DND-41 (cell line): ENCODE data around the gene DCUN1D4.

Experiments
- ATAC-seq: fragments of 200-7000 bp; cut with Tn5 transposase; 3 replicates; pipeline ENCODE4 v1.9.1; 2021; ENCODE audit warnings: low read depth; ENCODE audit not compliant: insufficient read depth
- DNase-seq: peaks from one replicate; pipeline ENCODE4 v3.0.0-alpha.2; 2020
- H2AFZ ChIP-seq: 2 replicates; pipeline ENCODE4 v1.6.0; 2012; ENCODE audit warnings: low read depth, low read length
- H3K27ac ChIP-seq: 2 replicates; pipeline ENCODE4 v1.5.1; 2012; ENCODE audit warnings: low read length, inconsistent platforms
- H3K27me3 ChIP-seq: fragments of 200-600 bp; sonication (generic); 2 replicates; pipeline ENCODE4 v1.6.0; 2012; ENCODE audit warnings: low read length, mild to moderate bottlenecking, inconsistent platforms; ENCODE audit not compliant: insufficient read depth, poor library complexity
- H3K36me3 ChIP-seq: 2 replicates; pipeline ENCODE4 v1.5.1; 2012; ENCODE audit warnings: low read length, inconsistent platforms; ENCODE audit not compliant: insufficient read depth
- H3K4me1 ChIP-seq: 2 replicates; pipeline ENCODE4 v1.5.1; 2012; ENCODE audit warnings: mild to moderate bottlenecking, low read length; ENCODE audit not compliant: insufficient read depth
- H3K4me2 ChIP-seq: 2 replicates; pipeline ENCODE4 v1.6.0; 2012; ENCODE audit warnings: mild to moderate bottlenecking, moderate library complexity, low read length, inconsistent platforms; ENCODE audit not compliant: insufficient read depth
- H3K4me3 ChIP-seq, 2 experiments: fragments of 200-600 bp in 1 of 2; shearing (Covaris generic) in 1 of 2; 2 replicates each; pipeline ENCODE4 v1.5.1; 2012 to 2016; ENCODE audit warnings: inconsistent platforms in 2 of 2, low read length in 2 of 2, mild to moderate bottlenecking in 2 of 2, low read depth in 1 of 2, moderate library complexity in 1 of 2
- H3K79me2 ChIP-seq: 2 replicates; pipeline ENCODE4 v1.6.0; 2012; ENCODE audit warnings: low read length, inconsistent platforms; ENCODE audit not compliant: insufficient read depth
- H3K9ac ChIP-seq: 2 replicates; pipeline ENCODE4 v1.6.0; 2012; ENCODE audit warnings: low read depth, mild to moderate bottlenecking, inconsistent platforms, low read length, moderate library complexity
- H3K9me3 ChIP-seq: 2 replicates; pipeline ENCODE4 v1.5.1; 2012; ENCODE audit warnings: low read length, moderate library complexity, mild to moderate bottlenecking, inconsistent platforms; ENCODE audit not compliant: insufficient read depth, severe bottlenecking
- H4K20me1 ChIP-seq: 2 replicates; pipeline ENCODE4 v1.6.0; 2012; ENCODE audit warnings: low read length; ENCODE audit not compliant: insufficient read depth
- EZH2 ChIP-seq: IDR thresholded peaks from 3 replicates; pipeline ENCODE4 v1.6.1; 2012; ENCODE audit warnings: borderline replicate concordance, low read depth, mild to moderate bottlenecking, moderate library complexity, low read length, inconsistent platforms; ENCODE audit not compliant: severe bottlenecking
- TF ChIP-seq, protein P1 (sequence below): IDR thresholded peaks from 2 replicates; pipeline ENCODE4 v1.5.1; 2012; ENCODE audit warnings: borderline replicate concordance, low read length, moderate library complexity, mild to moderate bottlenecking; ENCODE audit not compliant: poor library complexity, severe bottlenecking; ENCODE audit errors: extremely low read depth

DCUN1D4 gene

DNA sequence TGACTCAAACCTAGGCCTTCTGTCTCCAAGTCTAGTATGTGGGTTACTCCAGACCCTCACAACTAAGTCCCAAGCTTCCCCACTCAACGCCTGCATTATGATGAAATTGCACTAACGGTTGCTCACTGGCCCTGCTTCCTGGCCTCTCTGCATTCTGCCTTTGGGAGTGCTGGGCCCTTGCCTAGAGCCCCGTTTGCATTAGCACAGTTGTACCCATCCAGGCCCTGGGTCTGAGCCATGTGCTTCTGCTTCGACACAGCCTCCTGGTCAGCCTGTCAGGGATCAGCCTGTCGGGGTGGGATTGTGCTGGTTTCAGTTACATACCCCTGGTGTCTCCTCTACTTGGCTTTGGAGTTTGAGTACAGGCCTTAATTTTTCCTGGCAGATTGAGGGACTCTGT lies 58.4 kb downstream of the DCUN1D4 start:
- no peak overlapping the region for H2AFZ ChIP-seq
- ATAC-seq = no peak
- H3K27ac ChIP-seq = no peak overlapping the region
- H3K9ac ChIP-seq = no peak overlapping the region
- peaks cover 85% of the 10 kb centered on the region for H3K36me3 ChIP-seq
- H3K27me3 ChIP-seq = no peaks in the 10 kb centered on the region
- DNase-seq = no peak
- no peak overlapping the region for H3K4me3 ChIP-seq
- no peaks in the 10 kb centered on the region for H4K20me1 ChIP-seq
- no peak overlapping the region for H3K4me2 ChIP-seq
- TF ChIP-seq, protein P1, sequence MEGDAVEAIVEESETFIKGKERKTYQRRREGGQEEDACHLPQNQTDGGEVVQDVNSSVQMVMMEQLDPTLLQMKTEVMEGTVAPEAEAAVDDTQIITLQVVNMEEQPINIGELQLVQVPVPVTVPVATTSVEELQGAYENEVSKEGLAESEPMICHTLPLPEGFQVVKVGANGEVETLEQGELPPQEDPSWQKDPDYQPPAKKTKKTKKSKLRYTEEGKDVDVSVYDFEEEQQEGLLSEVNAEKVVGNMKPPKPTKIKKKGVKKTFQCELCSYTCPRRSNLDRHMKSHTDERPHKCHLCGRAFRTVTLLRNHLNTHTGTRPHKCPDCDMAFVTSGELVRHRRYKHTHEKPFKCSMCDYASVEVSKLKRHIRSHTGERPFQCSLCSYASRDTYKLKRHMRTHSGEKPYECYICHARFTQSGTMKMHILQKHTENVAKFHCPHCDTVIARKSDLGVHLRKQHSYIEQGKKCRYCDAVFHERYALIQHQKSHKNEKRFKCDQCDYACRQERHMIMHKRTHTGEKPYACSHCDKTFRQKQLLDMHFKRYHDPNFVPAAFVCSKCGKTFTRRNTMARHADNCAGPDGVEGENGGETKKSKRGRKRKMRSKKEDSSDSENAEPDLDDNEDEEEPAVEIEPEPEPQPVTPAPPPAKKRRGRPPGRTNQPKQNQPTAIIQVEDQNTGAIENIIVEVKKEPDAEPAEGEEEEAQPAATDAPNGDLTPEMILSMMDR = no peak
- TF ChIP-seq EZH2 = no peak
- H3K79me2 ChIP-seq = no peaks in the 10 kb centered on the region
- no peaks in the 10 kb centered on the region for H3K9me3 ChIP-seq
- no peaks in the 10 kb centered on the region for H3K4me1 ChIP-seq

GRCh38 chr4:51906167-51906958 lies 63.4 kb downstream of the DCUN1D4 start:
- Histone ChIP-seq H3K79me2 (no peaks in the 10 kb centered on the region), H2AFZ (no peak overlapping the region), H3K36me3 (peaks cover 75% of the 10 kb centered on the region), H3K27ac (no peak overlapping the region), H3K27me3 (no peaks in the 10 kb centered on the region), H3K9ac (no peak overlapping the region), H3K9me3 (no peaks in the 10 kb centered on the region), H3K4me2 (no peak overlapping the region), H3K4me1 (no peaks in the 10 kb centered on the region), H4K20me1 (no peaks in the 10 kb centered on the region), H3K4me3 (no peak overlapping the region)
- TF ChIP-seq, protein P1 = no peak
- TF ChIP-seq EZH2 = no peak
- no peak for ATAC-seq
- no peak for DNase-seq

GRCh38 chr4:51907006-51907669 lies 64.2 kb downstream of the DCUN1D4 start:
- Histone ChIP-seq H2AFZ (no peak overlapping the region), H3K9me3 (no peaks in the 10 kb centered on the region), H4K20me1 (no peaks in the 10 kb centered on the region), H3K36me3 (peaks cover 78% of the 10 kb centered on the region), H3K27ac (no peak overlapping the region), H3K27me3 (no peaks in the 10 kb centered on the region), H3K4me3 (no peak overlapping the region), H3K9ac (no peak overlapping the region), H3K79me2 (no peaks in the 10 kb centered on the region), H3K4me2 (no peak overlapping the region), H3K4me1 (no peaks in the 10 kb centered on the region)
- ATAC-seq (no peak), DNase-seq (no peak)
- no peak for TF ChIP-seq EZH2
- TF ChIP-seq, protein P1 = no peak
